Tibial nerve (tissue), 4 donors: Measurements from ENCODE around the gene CELF1. TPM values are rescaled to one million over a fixed set of nuclear protein-coding genes. Genes with fewer than 3 reads are reported as not detected.
A peak's percentile ranks its signal among the peaks of the same experiment; 100 is the strongest.

Source experiments
- DNase-seq, 2 donors: peaks; one replicate each; pipeline ENCODE4 v3.0.0-alpha.2; 2019; ENCODE audit warnings: low spot score in 2 of 2
- H3K27ac ChIP-seq, 4 donors: fragments of 200-600 bp; sonication (generic) in 3 of 4; one replicate each; pipeline ENCODE4 v1.5.1; 2017 to 2019; ENCODE audit warnings: mild to moderate bottlenecking in 1 of 4
- H3K27me3 ChIP-seq, 2 donors: fragments of 200-600 bp; sonication (generic) in 1 of 2; one replicate each; pipeline versions ENCODE4 v1.5.1 to v1.6.0; 2017 to 2019
- H3K36me3 ChIP-seq, 3 donors: fragments of 200-600 bp; sonication (generic); one replicate each; pipeline ENCODE4 v1.5.1; 2018 to 2019
- H3K4me1 ChIP-seq, 4 donors: fragments of 200-600 bp; sonication (generic) in 3 of 4; one replicate each; pipeline ENCODE4 v1.5.1; 2017 to 2019
- H3K4me3 ChIP-seq, 4 donors: fragments of 200-600 bp; sonication (generic) in 3 of 4; one replicate each; pipeline ENCODE4 v1.5.1; 2017 to 2019; ENCODE audit warnings: mild to moderate bottlenecking in 1 of 4, moderate library complexity in 1 of 4
- H3K9me3 ChIP-seq, 4 donors: fragments of 200-600 bp; sonication (generic) in 3 of 4; one replicate each; pipeline ENCODE4 v1.5.1; 2017 to 2019
- EP300 ChIP-seq, 2 donors: sonication (generic); formaldehyde crosslinking; IDR thresholded peaks; one replicate each; pipeline ENCODE4 v1.6.1; 2017; ENCODE audit warnings: antibody characterized with exemption in 2 of 2, mild to moderate bottlenecking in 1 of 2
- POLR2A ChIP-seq, 2 donors: fragments of 450-650 bp; IDR thresholded peaks; one replicate each; pipeline ENCODE4 v1.6.1; 2017; ENCODE audit warnings: antibody characterized with exemption in 2 of 2, mild to moderate bottlenecking in 2 of 2, moderate library complexity in 2 of 2
- WGBS, 2 donors: methylation state at CpG; one replicate each; pipeline ENCODE4 v1.1.5; 2018; 5-methylcytosine and 5-hydroxymethylcytosine counted together
- total RNA-seq, 4 donors: library from RNA; depleted of rRNA; stranded (reverse); fragments of >200 nt; gene quantifications; one replicate each; pipeline ENCODE4 v1.1.0, GENCODE V29; 2016
- TF ChIP-seq, protein P1 (sequence below), 5 experiments: fragments of 200-600 bp in 3 of 5; fragments of 450-650 bp in 2 of 5; sonication (generic) in 3 of 5; IDR thresholded peaks; one replicate each; pipeline ENCODE4 v1.5.1; 2016 to 2019; ENCODE audit warnings: antibody characterized with exemption in 5 of 5, mild to moderate bottlenecking in 3 of 5, moderate library complexity in 2 of 5

Gene CELF1
- total RNA-seq, 4 donors from 2014 or later, result 70.3 to 144 (median 127) TPM

DNA sequence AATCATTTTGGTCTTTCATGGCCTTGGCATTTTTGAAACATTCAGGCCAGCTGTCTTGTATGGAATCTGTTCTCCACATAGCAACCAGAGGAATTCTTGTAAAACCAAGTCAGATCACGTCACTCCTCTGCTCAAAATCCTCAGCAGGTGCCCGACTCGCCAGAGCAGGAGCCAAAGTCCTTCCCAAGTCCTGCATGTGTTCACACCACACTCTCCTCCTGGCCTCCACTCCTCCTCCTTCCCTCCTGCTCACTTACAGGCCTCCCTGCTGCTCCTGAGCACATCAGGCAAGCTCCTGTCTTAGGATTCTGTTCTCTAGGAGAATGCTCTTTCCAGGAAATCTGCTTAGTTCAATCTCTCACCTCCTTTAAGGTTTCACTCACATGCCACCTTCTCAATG, 119.8 kb downstream of the CELF1 start:
- Histone ChIP-seq H3K4me3 (no peak overlapping the region), H3K4me1 (peaks cover 0 to 4% (median 0%) of the 10 kb centered on the region in 4 donors), H3K27ac (no peak overlapping the region), H3K36me3 (no peaks in the 10 kb centered on the region), H3K27me3 (no peaks in the 10 kb centered on the region), H3K9me3 (no peaks in the 10 kb centered on the region)
- DNase-seq, result no peak
- TF ChIP-seq POLR2A (IDR thresholded peaks at IDR 0.05) (no peak), EP300 (IDR thresholded peaks at IDR 0.05) (no peak)
- TF ChIP-seq, protein P1, sequence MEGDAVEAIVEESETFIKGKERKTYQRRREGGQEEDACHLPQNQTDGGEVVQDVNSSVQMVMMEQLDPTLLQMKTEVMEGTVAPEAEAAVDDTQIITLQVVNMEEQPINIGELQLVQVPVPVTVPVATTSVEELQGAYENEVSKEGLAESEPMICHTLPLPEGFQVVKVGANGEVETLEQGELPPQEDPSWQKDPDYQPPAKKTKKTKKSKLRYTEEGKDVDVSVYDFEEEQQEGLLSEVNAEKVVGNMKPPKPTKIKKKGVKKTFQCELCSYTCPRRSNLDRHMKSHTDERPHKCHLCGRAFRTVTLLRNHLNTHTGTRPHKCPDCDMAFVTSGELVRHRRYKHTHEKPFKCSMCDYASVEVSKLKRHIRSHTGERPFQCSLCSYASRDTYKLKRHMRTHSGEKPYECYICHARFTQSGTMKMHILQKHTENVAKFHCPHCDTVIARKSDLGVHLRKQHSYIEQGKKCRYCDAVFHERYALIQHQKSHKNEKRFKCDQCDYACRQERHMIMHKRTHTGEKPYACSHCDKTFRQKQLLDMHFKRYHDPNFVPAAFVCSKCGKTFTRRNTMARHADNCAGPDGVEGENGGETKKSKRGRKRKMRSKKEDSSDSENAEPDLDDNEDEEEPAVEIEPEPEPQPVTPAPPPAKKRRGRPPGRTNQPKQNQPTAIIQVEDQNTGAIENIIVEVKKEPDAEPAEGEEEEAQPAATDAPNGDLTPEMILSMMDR (IDR thresholded peaks at IDR 0.05), result no peak
- 72 to 83% methylated on average over 3 of the region's 3 CpGs for WGBS, 2 donors

DNA sequence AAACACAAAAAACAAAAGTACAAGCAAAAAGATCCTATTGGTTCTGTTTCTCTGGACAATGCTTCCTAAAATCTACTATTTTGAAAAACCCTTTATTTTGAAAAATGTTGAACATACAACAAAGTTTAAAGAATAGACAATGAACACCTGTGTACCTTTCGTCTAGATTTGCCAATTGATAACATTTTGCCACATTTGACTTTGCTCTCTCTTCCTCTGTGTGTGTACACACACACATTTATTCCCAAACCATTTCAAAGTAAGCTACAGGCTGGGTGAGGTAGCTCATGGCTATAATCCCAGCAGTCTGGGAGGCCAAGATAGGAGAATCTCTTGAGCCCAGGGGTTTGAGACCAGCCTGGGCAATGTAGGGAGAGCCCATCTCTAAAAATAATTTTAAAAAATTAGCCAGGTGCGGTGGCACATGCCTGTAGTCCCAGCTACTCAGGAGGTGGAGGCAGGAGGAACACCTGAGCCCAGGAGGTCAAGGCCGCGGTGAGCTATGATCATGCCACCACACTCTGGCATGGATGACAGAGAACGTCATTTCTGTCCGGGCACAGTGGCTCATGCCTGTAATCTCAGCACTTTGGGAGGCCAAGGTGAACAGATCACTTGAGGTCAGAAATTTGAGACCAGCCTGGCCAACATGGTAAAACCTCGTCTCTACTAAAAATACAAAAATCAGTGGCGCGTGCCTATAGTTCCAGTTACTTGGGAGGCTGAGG, 121.4 kb downstream of the CELF1 start:
- 86 to 93% methylated on average over 9 of the region's 9 CpGs for WGBS, 2 donors
- H3K9me3 ChIP-seq, result no peaks in the 10 kb centered on the region
- H3K4me1 ChIP-seq, result peaks cover 0 to 4% (median 1%) of the 10 kb centered on the region in 4 donors
- no peak for DNase-seq
- H3K27me3 ChIP-seq, result no peaks in the 10 kb centered on the region
- no peak overlapping the region for H3K27ac ChIP-seq
- H3K36me3 ChIP-seq, result no peaks in the 10 kb centered on the region
- no peak overlapping the region for H3K4me3 ChIP-seq
- no peak for TF ChIP-seq POLR2A (IDR thresholded peaks at IDR 0.05)
- TF ChIP-seq EP300 (IDR thresholded peaks at IDR 0.05), result no peak
- TF ChIP-seq, protein P1 (IDR thresholded peaks at IDR 0.05), result no peak

DNA sequence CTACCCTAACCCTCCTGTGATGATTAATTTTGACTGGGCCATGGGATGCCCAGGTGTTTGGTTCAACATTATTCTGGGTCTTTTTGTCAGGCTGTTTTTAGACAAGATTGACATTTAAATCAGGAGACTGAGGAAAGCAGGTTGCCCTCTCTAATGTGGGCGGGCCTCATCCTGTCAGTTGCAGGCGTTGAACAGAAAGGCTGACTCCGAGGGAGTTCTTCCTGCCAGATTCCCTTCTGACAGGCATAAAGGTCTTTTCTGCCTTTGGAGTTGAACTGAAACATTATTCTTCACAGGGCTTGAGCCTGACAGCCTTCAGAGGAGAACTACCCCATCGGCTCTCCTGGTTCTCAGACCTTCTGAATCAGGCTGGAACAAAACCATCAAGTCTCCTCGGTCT, 122.4 kb downstream of the CELF1 start:
- no peak overlapping the region for H3K4me3 ChIP-seq
- DNase-seq, result no peak
- no peak overlapping the region for H3K27ac ChIP-seq
- peaks cover 0 to 5% (median 2%) of the 10 kb centered on the region in 4 donors for H3K4me1 ChIP-seq
- TF ChIP-seq POLR2A (IDR thresholded peaks at IDR 0.05) (no peak), EP300 (IDR thresholded peaks at IDR 0.05) (no peak)
- TF ChIP-seq, protein P1 (IDR thresholded peaks at IDR 0.05), result no peak
- no peaks in the 10 kb centered on the region for H3K36me3 ChIP-seq
- no peaks in the 10 kb centered on the region for H3K9me3 ChIP-seq
- H3K27me3 ChIP-seq, result no peaks in the 10 kb centered on the region
- whole genome bisulfite sequencing, 2 donors, result 64 to 71% methylated on average over 5 of the region's 5 CpGs

DNA sequence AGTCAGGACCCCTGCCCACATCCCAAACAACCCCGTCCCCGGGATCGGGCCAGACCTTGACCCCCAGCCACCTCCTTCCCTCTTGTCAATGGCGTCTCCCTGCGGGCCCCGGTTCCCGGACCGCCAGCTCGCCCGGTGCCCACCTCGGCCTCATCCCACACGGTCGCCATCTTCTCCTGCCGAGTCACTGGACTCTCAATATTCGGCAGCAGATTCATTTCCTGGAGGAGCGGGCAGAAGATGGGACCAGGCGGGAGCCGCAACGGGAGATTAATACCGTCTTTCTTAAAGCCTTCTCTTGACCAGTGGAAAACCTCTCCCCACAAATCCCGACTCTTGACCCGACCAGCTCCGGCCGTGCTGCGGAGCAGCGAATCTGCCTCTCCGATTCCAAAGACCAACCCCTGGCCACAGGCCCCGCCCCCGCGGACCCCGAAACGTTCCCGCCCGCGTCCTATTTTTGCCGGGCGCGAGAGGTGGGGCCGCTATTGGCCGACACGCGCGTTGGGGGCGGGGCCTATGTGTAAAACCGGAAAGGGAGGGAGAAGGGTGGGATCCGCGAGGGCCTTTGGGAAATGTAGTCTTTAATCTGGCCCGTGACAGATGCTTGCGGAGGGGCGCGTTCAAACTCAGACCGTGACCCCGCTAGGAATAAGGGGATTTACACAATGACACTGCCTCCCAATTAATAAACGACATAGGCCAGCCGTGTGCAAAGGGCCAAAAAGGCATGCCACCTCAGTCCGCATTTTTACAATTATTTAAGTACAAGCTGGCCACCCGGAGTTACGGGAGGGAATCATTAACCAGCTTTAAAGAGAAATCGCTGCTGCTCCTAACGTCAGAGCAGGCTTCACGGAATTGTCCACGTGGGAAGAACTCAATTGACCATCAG, 126.6 kb downstream of the CELF1 start, which contains the start of gene PSMC3:
Gene PSMC3, minus strand, starts transcription at position 378 of the 895 bp plus-strand sequence. Its CDS starts 160 bp downstream, at position 218.
- peak; percentile 98 to 99 for DNase-seq
- no peaks in the 10 kb centered on the region for H3K27me3 ChIP-seq
- H3K9me3 ChIP-seq, result no peaks in the 10 kb centered on the region
- peak within 1 kb of the TSS; percentile 58 to 84 (median 65) for H3K4me3 ChIP-seq
- H3K36me3 ChIP-seq, result peaks cover 6 to 40% (median 13%) of the 10 kb centered on the region in 3 donors
- peaks cover 4 to 21% (median 13%) of the 10 kb centered on the region in 4 donors for H3K4me1 ChIP-seq
- WGBS, 2 donors, result 1% methylated on average over 61 to 62 of the region's 62 CpGs
- peak in 1 of 2 donors; percentile 61 for TF ChIP-seq POLR2A (IDR thresholded peaks at IDR 0.05)
- peak; percentile 66 to 80 for TF ChIP-seq EP300 (IDR thresholded peaks at IDR 0.05)
- TF ChIP-seq, protein P1 (IDR thresholded peaks at IDR 0.05), result peak in 1 of 5 experiments; percentile 12
- H3K27ac ChIP-seq, result peak within 1 kb of the TSS; percentile 83 to 93 (median 88)
